ENCODE results near the gene NAGPA. TPM values are rescaled to one million over a fixed set of nuclear protein-coding genes. Genes with fewer than 3 reads are reported as not detected.

Gene NAGPA
- total and polyA plus RNA-seq, 2 experiments from 2014 or later: 6.3 to 20.7 TPM

GRCh38 chr16:5069048-5069447, 35.3 kb upstream of the NAGPA start:
- Mint-ChIP-seq H3K4me3 (no peak overlapping the region), H3K36me3 (ENCODE audit: low read depth) (no peaks in the 10 kb centered on the region; the same call in 2 of the 3 replicates), H3K9me3 (0 out of 3 replicates have a peak, but pooled peaks cover 3% of the 10 kb centered on the region), H3K4me1 (peaks cover 18% of the 10 kb centered on the region), H3K27me3 (ENCODE audit: insufficient read depth, low read depth, poor library complexity) (peaks cover 17% of the 10 kb centered on the region), H3K27ac (no peak overlapping the region)
- Histone ChIP-seq H4K20me1 (replicated peaks; ENCODE audit: insufficient read depth) (no peaks in the 10 kb centered on the region), H3F3A (replicated peaks; ENCODE audit: low read depth) (no peaks in the 10 kb centered on the region; the same call in 1 of the 2 replicates), H3K9me2 (ENCODE audit: insufficient read depth) (no peaks in the 10 kb centered on the region), H3K4me3 (no peak overlapping the region), H3K36me3 (ENCODE audit: insufficient read depth) (no peaks in the 10 kb centered on the region), H3K27me3 (ENCODE audit: insufficient read depth) (no peaks in the 10 kb centered on the region), H3K4me1 (ENCODE audit: insufficient read depth) (peaks cover 7% of the 10 kb centered on the region), H3K79me2 (replicated peaks; ENCODE audit: insufficient read depth) (peaks cover 20% of the 10 kb centered on the region), H3K27ac (ENCODE audit: low read depth) (no peak overlapping the region), H3K4me2 (no peak overlapping the region), H2AFZ (no peak overlapping the region)
- DNase-seq (ENCODE audit: low spot score) (no peak), ATAC-seq (no peak)
- no peak for TF ChIP-seq POLR2AphosphoS5 (IDR thresholded peaks at IDR 0.05; ENCODE audit: low read depth)
- TF ChIP-seq, protein P1, sequence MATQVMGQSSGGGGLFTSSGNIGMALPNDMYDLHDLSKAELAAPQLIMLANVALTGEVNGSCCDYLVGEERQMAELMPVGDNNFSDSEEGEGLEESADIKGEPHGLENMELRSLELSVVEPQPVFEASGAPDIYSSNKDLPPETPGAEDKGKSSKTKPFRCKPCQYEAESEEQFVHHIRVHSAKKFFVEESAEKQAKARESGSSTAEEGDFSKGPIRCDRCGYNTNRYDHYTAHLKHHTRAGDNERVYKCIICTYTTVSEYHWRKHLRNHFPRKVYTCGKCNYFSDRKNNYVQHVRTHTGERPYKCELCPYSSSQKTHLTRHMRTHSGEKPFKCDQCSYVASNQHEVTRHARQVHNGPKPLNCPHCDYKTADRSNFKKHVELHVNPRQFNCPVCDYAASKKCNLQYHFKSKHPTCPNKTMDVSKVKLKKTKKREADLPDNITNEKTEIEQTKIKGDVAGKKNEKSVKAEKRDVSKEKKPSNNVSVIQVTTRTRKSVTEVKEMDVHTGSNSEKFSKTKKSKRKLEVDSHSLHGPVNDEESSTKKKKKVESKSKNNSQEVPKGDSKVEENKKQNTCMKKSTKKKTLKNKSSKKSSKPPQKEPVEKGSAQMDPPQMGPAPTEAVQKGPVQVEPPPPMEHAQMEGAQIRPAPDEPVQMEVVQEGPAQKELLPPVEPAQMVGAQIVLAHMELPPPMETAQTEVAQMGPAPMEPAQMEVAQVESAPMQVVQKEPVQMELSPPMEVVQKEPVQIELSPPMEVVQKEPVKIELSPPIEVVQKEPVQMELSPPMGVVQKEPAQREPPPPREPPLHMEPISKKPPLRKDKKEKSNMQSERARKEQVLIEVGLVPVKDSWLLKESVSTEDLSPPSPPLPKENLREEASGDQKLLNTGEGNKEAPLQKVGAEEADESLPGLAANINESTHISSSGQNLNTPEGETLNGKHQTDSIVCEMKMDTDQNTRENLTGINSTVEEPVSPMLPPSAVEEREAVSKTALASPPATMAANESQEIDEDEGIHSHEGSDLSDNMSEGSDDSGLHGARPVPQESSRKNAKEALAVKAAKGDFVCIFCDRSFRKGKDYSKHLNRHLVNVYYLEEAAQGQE (IDR thresholded peaks at IDR 0.05; ENCODE audit: unreplicated experiment): no peak
- TF ChIP-seq STAT1 (IDR thresholded peaks at IDR 0.05; ENCODE audit: unreplicated experiment): no peak
- TF ChIP-seq ZNF114 (CRISPR knock-in tag; IDR thresholded peaks at IDR 0.05): no peak
- TF ChIP-seq, protein P2, sequence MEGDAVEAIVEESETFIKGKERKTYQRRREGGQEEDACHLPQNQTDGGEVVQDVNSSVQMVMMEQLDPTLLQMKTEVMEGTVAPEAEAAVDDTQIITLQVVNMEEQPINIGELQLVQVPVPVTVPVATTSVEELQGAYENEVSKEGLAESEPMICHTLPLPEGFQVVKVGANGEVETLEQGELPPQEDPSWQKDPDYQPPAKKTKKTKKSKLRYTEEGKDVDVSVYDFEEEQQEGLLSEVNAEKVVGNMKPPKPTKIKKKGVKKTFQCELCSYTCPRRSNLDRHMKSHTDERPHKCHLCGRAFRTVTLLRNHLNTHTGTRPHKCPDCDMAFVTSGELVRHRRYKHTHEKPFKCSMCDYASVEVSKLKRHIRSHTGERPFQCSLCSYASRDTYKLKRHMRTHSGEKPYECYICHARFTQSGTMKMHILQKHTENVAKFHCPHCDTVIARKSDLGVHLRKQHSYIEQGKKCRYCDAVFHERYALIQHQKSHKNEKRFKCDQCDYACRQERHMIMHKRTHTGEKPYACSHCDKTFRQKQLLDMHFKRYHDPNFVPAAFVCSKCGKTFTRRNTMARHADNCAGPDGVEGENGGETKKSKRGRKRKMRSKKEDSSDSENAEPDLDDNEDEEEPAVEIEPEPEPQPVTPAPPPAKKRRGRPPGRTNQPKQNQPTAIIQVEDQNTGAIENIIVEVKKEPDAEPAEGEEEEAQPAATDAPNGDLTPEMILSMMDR (conservative IDR thresholded peaks at IDR 0.05; ENCODE audit: low read depth in 2 of 2): no peak
- no peak for TF ChIP-seq EZH2phosphoT487 (IDR thresholded peaks at IDR 0.05; ENCODE audit: unreplicated experiment)

- no peaks in the 10 kb centered on the region for H3K36me3 ChIP-seq (ENCODE audit: insufficient read depth)
- H3K9me3 Mint-ChIP-seq: no peaks in the 10 kb centered on the region
- no peak overlapping the region for H2AFZ ChIP-seq
- H3K4me1 ChIP-seq (ENCODE audit: insufficient read depth): no peaks in the 10 kb centered on the region; the same call in 1 of the 2 replicates
- no peak overlapping the region for H3K27ac ChIP-seq (ENCODE audit: low read depth)
- no peaks in the 10 kb centered on the region for H3K27me3 ChIP-seq (ENCODE audit: insufficient read depth)
- H3K4me2 ChIP-seq: no peak overlapping the region
- no peak overlapping the region for H3K4me3 ChIP-seq
- H3K36me3 Mint-ChIP-seq (ENCODE audit: low read depth): no peaks in the 10 kb centered on the region
- no peaks in the 10 kb centered on the region; the same call in 1 of the 2 replicates for H3F3A ChIP-seq (replicated peaks; ENCODE audit: low read depth)
- no peaks in the 10 kb centered on the region for H4K20me1 ChIP-seq (replicated peaks; ENCODE audit: insufficient read depth)
- ATAC-seq (no peak), DNase-seq (ENCODE audit: low spot score) (no peak)
- no peaks in the 10 kb centered on the region for H3K9me2 ChIP-seq (ENCODE audit: insufficient read depth)
- peaks cover 12% of the 10 kb centered on the region for H3K4me1 Mint-ChIP-seq
- no peaks in the 10 kb centered on the region for H3K79me2 ChIP-seq (replicated peaks; ENCODE audit: insufficient read depth)
- no peak overlapping the region for H3K4me3 Mint-ChIP-seq
- peaks cover 13% of the 10 kb centered on the region for H3K27me3 Mint-ChIP-seq (ENCODE audit: insufficient read depth, low read depth, poor library complexity)
- H3K27ac Mint-ChIP-seq: no peak overlapping the region
- no peak for TF ChIP-seq NANOG (IDR thresholded peaks at IDR 0.05; ENCODE audit: borderline replicate concordance)
- TF ChIP-seq, protein P2 (conservative IDR thresholded peaks at IDR 0.05; ENCODE audit: low read depth in 2 of 2): no peak
- TF ChIP-seq ZNF114 (CRISPR knock-in tag; IDR thresholded peaks at IDR 0.05): no peak
- no peak for TF ChIP-seq STAT1 (IDR thresholded peaks at IDR 0.05; ENCODE audit: unreplicated experiment)
- TF ChIP-seq ZNF331 (CRISPR knock-in tag; IDR thresholded peaks at IDR 0.05; ENCODE audit: low read depth): no peak
- TF ChIP-seq EZH2phosphoT487 (IDR thresholded peaks at IDR 0.05; ENCODE audit: unreplicated experiment): no peak
These were observed 32.8 kb upstream of the NAGPA start for GRCh38 chr16:5066511-5066910.
